Chondrocyte (in vitro differentiated cells): ENCODE measurements around the gene ARHGAP19. TPM values are rescaled to one million over a fixed set of nuclear protein-coding genes. Genes with fewer than 3 reads are reported as not detected.

Source experiments
- DNase-seq: peaks from one replicate; pipeline ENCODE4 v3.0.0; 2021; ENCODE audit warnings: mixed read lengths, low spot score
- H3K27ac Mint-ChIP-seq: one replicate; pipeline ENCODE4 v1.8.0; 2021; ENCODE audit warnings: mild to moderate bottlenecking, moderate library complexity, mixed read lengths; ENCODE audit not compliant: unreplicated experiment
- H3K27me3 Mint-ChIP-seq: 2 replicates; pipeline ENCODE4 v1.8.0; 2021; ENCODE audit warnings: low read depth, mixed read lengths
- H3K36me3 Mint-ChIP-seq: 2 replicates; pipeline ENCODE4 v1.8.0; 2021; ENCODE audit warnings: low read depth, mixed read lengths
- H3K4me1 Mint-ChIP-seq: 2 replicates; pipeline ENCODE4 v1.8.0; 2021; ENCODE audit warnings: low read depth, mild to moderate bottlenecking, mixed read lengths
- H3K4me3 Mint-ChIP-seq: one replicate; pipeline ENCODE4 v1.8.0; 2021; ENCODE audit warnings: mild to moderate bottlenecking, moderate library complexity, mixed read lengths; ENCODE audit not compliant: unreplicated experiment
- H3K9me3 Mint-ChIP-seq: 2 replicates; pipeline ENCODE4 v1.8.0; 2021; ENCODE audit warnings: low read depth, mixed read lengths
- total RNA-seq: library from RNA; stranded (reverse); gene quantifications from 3 replicates; pipeline ENCODE4 v1.2.1, GENCODE V29; 2021
- TF ChIP-seq, protein P1 (sequence below): fragments of 200-600 bp; sonication (generic); IDR thresholded peaks from 2 replicates; pipeline ENCODE4 v1.5.0; 2021; ENCODE audit warnings: antibody characterized with exemption, mild to moderate bottlenecking, moderate library complexity

Gene ARHGAP19
- total RNA-seq, 1 donor from 2014 or later, result 2.6 TPM

DNA sequence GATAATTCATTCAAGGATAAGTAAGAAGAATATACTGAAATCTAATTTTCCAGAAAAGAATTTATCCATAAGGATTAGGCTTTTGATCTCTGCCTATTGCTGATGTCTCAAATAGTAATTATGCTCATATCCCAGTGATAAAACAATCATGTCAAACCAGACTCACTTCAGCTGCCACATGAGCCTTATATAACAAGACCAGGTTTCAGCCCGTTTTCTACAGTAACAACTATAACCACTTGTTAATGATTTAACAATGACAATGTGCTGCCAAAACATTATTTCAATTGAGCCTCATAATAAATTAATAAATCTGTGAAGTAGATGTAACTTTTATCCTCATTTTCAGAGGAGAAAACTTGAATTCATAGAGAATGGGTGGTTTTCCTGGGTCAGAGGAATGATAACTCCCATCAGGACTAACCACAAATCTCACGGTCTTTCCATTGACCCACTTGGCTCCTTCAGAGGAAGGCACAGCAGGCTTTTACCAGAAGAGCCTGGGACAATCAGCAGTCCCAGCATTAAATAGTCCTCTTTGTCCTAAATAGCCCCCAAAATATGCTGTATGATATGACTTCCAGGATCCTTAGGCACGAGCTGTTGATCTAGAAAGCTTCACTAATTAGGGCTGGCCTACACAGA lies 64.2 kb downstream of the ARHGAP19 start:
- peaks cover 5% of the 10 kb centered on the region for H3K36me3 Mint-ChIP-seq
- H3K4me1 Mint-ChIP-seq, result peaks cover 7% of the 10 kb centered on the region
- no peak overlapping the region for H3K4me3 Mint-ChIP-seq
- no peak overlapping the region for H3K27ac Mint-ChIP-seq
- H3K9me3 Mint-ChIP-seq, result no peaks in the 10 kb centered on the region
- no peak for DNase-seq
- TF ChIP-seq, protein P1, sequence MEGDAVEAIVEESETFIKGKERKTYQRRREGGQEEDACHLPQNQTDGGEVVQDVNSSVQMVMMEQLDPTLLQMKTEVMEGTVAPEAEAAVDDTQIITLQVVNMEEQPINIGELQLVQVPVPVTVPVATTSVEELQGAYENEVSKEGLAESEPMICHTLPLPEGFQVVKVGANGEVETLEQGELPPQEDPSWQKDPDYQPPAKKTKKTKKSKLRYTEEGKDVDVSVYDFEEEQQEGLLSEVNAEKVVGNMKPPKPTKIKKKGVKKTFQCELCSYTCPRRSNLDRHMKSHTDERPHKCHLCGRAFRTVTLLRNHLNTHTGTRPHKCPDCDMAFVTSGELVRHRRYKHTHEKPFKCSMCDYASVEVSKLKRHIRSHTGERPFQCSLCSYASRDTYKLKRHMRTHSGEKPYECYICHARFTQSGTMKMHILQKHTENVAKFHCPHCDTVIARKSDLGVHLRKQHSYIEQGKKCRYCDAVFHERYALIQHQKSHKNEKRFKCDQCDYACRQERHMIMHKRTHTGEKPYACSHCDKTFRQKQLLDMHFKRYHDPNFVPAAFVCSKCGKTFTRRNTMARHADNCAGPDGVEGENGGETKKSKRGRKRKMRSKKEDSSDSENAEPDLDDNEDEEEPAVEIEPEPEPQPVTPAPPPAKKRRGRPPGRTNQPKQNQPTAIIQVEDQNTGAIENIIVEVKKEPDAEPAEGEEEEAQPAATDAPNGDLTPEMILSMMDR, result no peak
- H3K27me3 Mint-ChIP-seq, result no peaks in the 10 kb centered on the region

DNA sequence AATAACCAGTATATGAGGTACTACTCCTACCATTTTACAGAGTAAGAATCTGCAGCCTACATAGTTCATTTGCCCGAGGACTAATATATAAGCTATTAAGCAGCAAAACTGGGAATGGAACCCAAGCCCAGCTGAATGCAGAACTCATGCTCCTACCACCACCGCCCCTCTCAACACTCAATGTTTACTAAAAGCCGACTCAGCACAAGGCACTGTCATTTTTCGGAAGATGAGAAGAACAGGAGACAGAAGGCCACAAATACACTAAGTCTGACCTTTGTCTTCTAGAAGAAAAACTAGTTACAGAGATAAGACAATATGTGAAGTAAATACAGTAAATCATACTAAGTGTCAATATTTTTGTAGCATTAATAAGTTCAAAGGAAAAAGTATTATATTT lies 66.0 kb downstream of the ARHGAP19 start:
- H3K4me3 Mint-ChIP-seq, result no peak overlapping the region
- no peak for DNase-seq
- peaks cover 7% of the 10 kb centered on the region for H3K4me1 Mint-ChIP-seq
- peaks cover 5% of the 10 kb centered on the region for H3K36me3 Mint-ChIP-seq
- TF ChIP-seq, protein P1, result no peak
- no peaks in the 10 kb centered on the region for H3K27me3 Mint-ChIP-seq
- no peaks in the 10 kb centered on the region for H3K9me3 Mint-ChIP-seq
- no peak overlapping the region for H3K27ac Mint-ChIP-seq

DNA sequence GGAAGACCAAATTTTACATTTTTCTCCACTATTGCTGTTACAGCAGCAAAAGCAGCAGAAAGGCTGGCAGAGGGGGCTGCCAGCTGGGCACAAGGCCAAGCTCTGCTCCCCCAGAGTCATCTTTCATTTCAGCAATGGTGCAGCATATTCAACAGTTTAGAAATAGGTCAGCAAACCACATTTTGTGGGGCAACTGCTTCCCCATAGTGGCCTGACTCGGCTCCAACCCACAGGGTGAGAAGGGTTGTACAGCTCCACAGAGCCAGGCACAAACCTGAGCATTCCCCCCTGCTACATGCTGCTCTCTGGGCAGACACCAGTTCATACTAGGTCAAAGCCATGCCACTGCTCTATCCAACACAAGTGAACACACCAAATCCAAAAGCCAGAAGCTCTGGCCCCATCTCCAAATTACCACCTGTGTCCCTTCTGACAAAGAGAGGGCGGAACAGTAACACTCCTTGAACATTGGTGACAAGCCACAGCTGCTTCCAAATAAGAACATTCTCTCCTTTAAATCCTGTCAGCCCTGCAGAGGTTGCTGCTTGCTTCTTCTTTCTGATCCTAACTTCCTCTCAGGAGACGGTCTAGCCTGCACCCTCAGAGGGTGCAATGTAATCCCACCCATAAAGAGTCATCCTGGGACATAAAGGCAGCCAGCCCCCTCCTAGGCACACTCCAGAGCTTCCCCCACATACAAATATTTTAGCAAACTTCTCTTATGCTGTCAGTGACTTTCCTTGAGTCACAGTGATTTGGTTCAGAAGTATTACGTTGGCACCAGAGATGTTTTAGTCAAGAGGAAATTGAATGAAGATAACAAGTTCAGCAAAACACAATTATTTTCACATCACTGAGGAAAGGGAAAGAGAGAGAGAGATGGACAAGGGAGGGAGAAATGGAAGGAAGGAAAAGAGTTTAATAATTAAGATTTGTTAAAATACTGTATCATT lies 67.7 kb downstream of the ARHGAP19 start:
- Mint-ChIP-seq H3K4me1 (no peaks in the 10 kb centered on the region), H3K36me3 (peaks cover 3% of the 10 kb centered on the region), H3K27me3 (no peaks in the 10 kb centered on the region), H3K4me3 (no peak overlapping the region), H3K27ac (no peak overlapping the region), H3K9me3 (no peaks in the 10 kb centered on the region)
- DNase-seq, result no peak
- TF ChIP-seq, protein P1, result no peak

DNA sequence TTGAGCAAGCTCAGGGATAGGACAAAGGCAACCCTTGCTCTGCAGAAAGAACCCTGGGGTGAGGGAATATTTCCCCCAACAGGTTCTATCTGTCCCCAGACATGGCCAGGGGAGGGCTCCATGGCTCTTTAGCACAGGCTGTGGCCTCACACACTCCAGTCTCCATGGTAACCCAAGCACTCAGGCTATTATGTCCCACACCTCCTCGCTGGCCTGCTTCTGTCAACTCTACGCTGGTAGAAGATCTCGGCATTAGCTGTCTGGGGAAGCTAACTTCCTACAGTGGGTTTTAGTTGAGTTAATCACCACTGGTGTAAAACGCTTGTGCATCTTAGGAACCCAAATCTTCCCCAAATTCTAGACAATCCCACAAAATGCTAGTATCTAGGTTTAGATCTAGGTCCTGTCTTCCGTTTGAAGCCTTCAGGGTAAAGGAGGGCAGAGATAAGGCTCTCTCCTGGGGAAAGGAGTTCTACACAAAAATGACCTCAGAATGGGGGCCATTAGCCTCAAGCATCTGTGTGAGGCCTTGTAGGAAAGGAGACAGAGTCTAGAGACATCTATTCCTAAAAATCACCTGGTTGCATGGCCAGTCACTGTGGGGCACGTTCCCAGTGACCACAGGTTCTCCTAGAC lies 70.0 kb downstream of the ARHGAP19 start:
- DNase-seq, result no peak
- Mint-ChIP-seq H3K27me3 (no peaks in the 10 kb centered on the region), H3K9me3 (no peaks in the 10 kb centered on the region), H3K4me3 (no peak overlapping the region), H3K4me1 (peaks cover 13% of the 10 kb centered on the region), H3K36me3 (peaks cover 3% of the 10 kb centered on the region), H3K27ac (no peak overlapping the region)
- TF ChIP-seq, protein P1, result no peak

DNA sequence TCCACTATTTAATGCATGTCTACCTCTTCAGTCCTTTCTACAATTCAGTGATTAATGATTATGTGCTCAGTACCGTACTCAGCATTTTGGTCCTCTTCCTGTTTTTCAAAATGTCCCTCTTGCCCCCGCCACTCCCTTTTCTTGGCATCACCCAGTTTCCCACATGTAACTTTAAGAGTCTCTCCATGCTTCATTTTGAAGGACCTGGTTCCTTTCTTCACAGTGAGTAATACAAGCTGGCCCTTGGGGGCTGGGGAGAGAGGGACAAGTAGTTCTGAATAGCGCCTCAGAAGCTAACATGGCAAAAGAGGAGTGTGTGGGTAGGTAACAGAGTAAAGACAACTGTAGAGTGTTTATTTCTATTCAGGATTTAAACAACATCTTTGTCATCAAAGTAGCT lies 72.1 kb downstream of the ARHGAP19 start:
- Mint-ChIP-seq H3K27me3 (no peaks in the 10 kb centered on the region), H3K4me3 (no peak overlapping the region), H3K27ac (no peak overlapping the region), H3K36me3 (no peaks in the 10 kb centered on the region), H3K4me1 (peaks cover 13% of the 10 kb centered on the region), H3K9me3 (no peaks in the 10 kb centered on the region)
- TF ChIP-seq, protein P1, result no peak
- DNase-seq, result no peak
